ENCODE results near the gene ACSM6. TPM values are rescaled to one million over a fixed set of nuclear protein-coding genes. Genes with fewer than 3 reads are reported as not detected.
"Not testable (repeated sequence)": the region's sequence is repeated elsewhere in the genome, so short reads cannot be mapped to it uniquely, and the experiment has no call there.

ACSM6 gene
- total RNA-seq, 1 experiment from 2014 or later: not detected

- intact Hi-C loops (cut with micrococcal nuclease; ENCODE audit: unreplicated experiment): no loop called here
- DNase-seq (ENCODE audit: low spot score): peak; percentile 25
- Histone ChIP-seq H3K36me3 (ENCODE audit: insufficient read depth, low read length, poor library complexity, severe bottlenecking) (no peaks in the 10 kb centered on the region), H3K4me3 (ENCODE audit: low read depth, low read length, poor library complexity, severe bottlenecking) (no peak overlapping the region), H3K4me1 (ENCODE audit: insufficient read depth, low read length, poor library complexity, severe bottlenecking) (no peaks in the 10 kb centered on the region), H3K9me3 (ENCODE audit: low read depth, low read length, poor library complexity, severe bottlenecking) (no peaks in the 10 kb centered on the region), H3K27me3 (replicated peaks; ENCODE audit: insufficient read depth, low read depth, low read length, poor library complexity) (no peaks in the 10 kb centered on the region), H3K27ac (ENCODE audit: low read depth, low read length, poor library complexity, severe bottlenecking) (no peak overlapping the region)
- TF ChIP-seq, protein P1, sequence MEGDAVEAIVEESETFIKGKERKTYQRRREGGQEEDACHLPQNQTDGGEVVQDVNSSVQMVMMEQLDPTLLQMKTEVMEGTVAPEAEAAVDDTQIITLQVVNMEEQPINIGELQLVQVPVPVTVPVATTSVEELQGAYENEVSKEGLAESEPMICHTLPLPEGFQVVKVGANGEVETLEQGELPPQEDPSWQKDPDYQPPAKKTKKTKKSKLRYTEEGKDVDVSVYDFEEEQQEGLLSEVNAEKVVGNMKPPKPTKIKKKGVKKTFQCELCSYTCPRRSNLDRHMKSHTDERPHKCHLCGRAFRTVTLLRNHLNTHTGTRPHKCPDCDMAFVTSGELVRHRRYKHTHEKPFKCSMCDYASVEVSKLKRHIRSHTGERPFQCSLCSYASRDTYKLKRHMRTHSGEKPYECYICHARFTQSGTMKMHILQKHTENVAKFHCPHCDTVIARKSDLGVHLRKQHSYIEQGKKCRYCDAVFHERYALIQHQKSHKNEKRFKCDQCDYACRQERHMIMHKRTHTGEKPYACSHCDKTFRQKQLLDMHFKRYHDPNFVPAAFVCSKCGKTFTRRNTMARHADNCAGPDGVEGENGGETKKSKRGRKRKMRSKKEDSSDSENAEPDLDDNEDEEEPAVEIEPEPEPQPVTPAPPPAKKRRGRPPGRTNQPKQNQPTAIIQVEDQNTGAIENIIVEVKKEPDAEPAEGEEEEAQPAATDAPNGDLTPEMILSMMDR (conservative IDR thresholded peaks at IDR 0.05; ENCODE audit: low read depth, low read length): no peak
- TF ChIP-seq EZH2 (IDR thresholded peaks at IDR 0.05; ENCODE audit: borderline replicate concordance, low read depth, low read length, poor library complexity, severe bottlenecking): no peak
- ChIA-PET POLR2A (ENCODE audit: low non-redundant PET) (no interaction called here), CTCF (interaction anchor here (0.6 kb wide), 1 partner anchor 608 kb away, joined by 4 read pairs; no protein-coding TSS in a partner anchor)
- no TSS peak for BruUV-seq (replicated peaks)
These were observed 42.2 kb downstream of the ACSM6 start for GRCh38 chr10:95236068-95236903.

DNA sequence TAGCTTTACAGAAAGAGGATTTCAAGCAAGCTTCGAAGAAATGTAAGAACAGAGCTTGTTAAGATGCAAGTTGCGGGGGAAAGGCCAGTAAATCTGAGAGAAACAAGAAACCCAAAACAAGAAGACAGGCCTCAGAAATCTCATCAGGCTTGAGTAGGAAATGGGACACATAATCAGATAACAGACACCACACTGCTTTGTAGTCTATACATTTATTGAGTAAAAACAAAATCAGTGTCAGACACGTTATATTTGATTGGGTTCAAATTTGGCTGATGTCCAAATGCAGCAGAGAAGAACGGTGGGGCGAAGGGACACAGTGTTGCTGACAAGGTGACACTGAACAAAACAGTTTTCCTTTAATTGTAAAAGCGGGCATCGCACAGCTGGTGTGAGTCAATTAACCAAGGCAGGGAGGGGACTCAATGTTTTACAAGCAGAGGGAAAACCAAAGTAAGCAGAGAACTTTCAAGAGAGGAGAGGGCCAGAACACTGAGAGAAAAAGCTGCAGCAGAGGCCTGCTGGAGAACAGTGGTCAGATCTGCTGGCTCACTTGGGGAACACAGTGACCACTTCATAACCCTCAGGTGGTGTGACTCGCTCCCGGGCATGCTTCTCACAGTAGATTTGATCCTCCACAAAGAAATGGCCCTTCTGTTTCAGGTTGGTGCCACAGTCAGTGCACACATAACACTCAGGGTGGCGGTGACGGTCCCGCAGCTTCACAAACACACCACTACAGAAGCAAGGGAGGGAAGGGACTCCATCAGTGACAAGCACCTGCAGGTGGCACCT lies 43.5 kb downstream of the ACSM6 start:
- intact Hi-C loops (cut with micrococcal nuclease; ENCODE audit: unreplicated experiment): no loop called here
- Histone ChIP-seq H3K9me3 (ENCODE audit: low read depth, low read length, poor library complexity, severe bottlenecking) (no peaks in the 10 kb centered on the region), H3K36me3 (ENCODE audit: insufficient read depth, low read length, poor library complexity, severe bottlenecking) (no peaks in the 10 kb centered on the region), H3K4me1 (ENCODE audit: insufficient read depth, low read length, poor library complexity, severe bottlenecking) (no peaks in the 10 kb centered on the region), H3K27me3 (replicated peaks; ENCODE audit: insufficient read depth, low read depth, low read length, poor library complexity) (no peaks in the 10 kb centered on the region), H3K27ac (ENCODE audit: low read depth, low read length, poor library complexity, severe bottlenecking) (no peak overlapping the region), H3K4me3 (ENCODE audit: low read depth, low read length, poor library complexity, severe bottlenecking) (no peak overlapping the region)
- ChIA-PET POLR2A (ENCODE audit: low non-redundant PET) (no interaction called here), CTCF (no interaction called here)
- no TSS peak for BruUV-seq (replicated peaks)
- TF ChIP-seq EZH2 (IDR thresholded peaks at IDR 0.05; ENCODE audit: borderline replicate concordance, low read depth, low read length, poor library complexity, severe bottlenecking): no peak
- TF ChIP-seq, protein P1 (conservative IDR thresholded peaks at IDR 0.05; ENCODE audit: low read depth, low read length): no peak
- no peak for DNase-seq (ENCODE audit: low spot score)

GRCh38 chr10:95240096-95240495 lies 46.1 kb downstream of the ACSM6 start:
- BruUV-seq (replicated peaks); H3K4me1 ChIP-seq (ENCODE audit: insufficient read depth, low read length, poor library complexity, severe bottlenecking); CTCF ChIA-PET; POLR2A ChIA-PET (ENCODE audit: low non-redundant PET); DNase-seq (ENCODE audit: low spot score); H3K27me3 ChIP-seq (replicated peaks; ENCODE audit: insufficient read depth, low read depth, low read length, poor library complexity); H3K4me3 ChIP-seq (ENCODE audit: low read depth, low read length, poor library complexity, severe bottlenecking); H3K27ac ChIP-seq (ENCODE audit: low read depth, low read length, poor library complexity, severe bottlenecking); H3K36me3 ChIP-seq (ENCODE audit: insufficient read depth, low read length, poor library complexity, severe bottlenecking); H3K9me3 ChIP-seq (ENCODE audit: low read depth, low read length, poor library complexity, severe bottlenecking): not testable (repeated sequence)
- intact Hi-C loops (cut with micrococcal nuclease; ENCODE audit: unreplicated experiment): loop anchor here (10.0 kb wide), 1 partner anchor 355 kb away; no protein-coding TSS in a partner anchor

Data from A673 (cell line).